ENCODE results near the gene GLT1D1. TPM values are rescaled to one million over a fixed set of nuclear protein-coding genes. Genes with fewer than 3 reads are reported as not detected.
A peak's percentile ranks its signal among the peaks of the same experiment; 100 is the strongest.

Gene GLT1D1
- total and polyA plus RNA-seq, 2 of the 8 experiments (the other 6 are each of a cell fraction or from before 2014, with no cell fraction given) = 1.5 to 3.6 TPM

DNA sequence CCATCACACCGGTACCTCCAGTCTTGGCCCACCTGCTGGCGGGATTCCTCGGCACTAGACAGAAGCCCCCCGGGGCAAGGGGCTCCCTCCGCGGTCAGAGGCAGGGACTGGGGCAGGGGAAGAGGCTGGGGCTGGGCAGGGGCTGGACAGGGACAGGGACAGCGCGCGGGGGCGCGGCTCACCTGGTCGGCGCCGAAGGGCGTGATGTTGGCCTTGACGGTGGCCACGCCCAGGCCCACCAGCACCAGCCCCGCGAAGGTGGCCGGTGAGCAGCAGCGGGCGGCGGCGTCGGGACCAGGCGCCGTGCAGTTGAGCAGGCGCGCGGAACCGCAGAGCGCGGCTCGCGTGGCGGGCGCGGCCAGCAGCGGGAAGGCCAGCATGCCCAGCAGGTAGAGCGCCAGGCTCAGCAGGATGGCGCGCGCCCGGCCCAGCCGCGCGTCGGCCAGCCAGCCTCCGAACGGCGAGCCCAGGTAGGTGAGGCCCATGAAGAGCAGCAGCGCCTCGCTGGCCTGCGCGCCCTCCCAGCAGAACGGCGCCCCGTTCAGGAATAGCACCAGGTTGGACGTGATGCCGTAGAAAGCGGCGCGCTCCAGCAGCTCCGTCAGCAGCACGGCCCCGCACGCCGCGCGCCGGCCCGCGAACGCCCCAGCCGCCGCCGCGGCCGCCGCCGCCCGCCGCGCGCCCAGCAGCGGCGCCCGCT, 29.9 kb upstream of the GLT1D1 start:
- Histone ChIP-seq H3K18ac (ENCODE audit: extremely low read depth, low read length) (peak overlapping the region; percentile 60; the same call in 1 of the 2 replicates), H3K9ac (replicated peaks in 1 of 4; ENCODE audit: extremely low read depth in 1 of 4, low read depth in 3 of 4, low read length in 3 of 4) (peak overlapping the region; percentile 77 to 99 (median 94)), H3K56ac (replicated peaks; ENCODE audit: insufficient read length, low read depth, low read length) (peak overlapping the region; percentile 83), H3K14ac (ENCODE audit: insufficient read length) (no peak overlapping the region), H3K4ac (replicated peaks; ENCODE audit: insufficient read length, low read depth, low read length) (peak overlapping the region; percentile 58), H2AK5ac (ENCODE audit: low read depth, low read length) (no peak overlapping the region), H3K23ac (ENCODE audit: insufficient read length) (no peak overlapping the region), H2AFZ (ENCODE audit: low read length) (no peak overlapping the region), H4K20me1 (replicated peaks in 1 of 2; ENCODE audit: control insufficient read depth in 1 of 2, insufficient read depth in 2 of 2, low read length in 2 of 2) (peaks cover 13 to 24% of the 10 kb centered on the region in 2 experiments), H3K23me2 (ENCODE audit: low read depth, low read length) (peaks cover 9% of the 10 kb centered on the region; the same call in 1 of the 2 replicates), H3K9me3 (ENCODE audit: insufficient read depth in 2 of 2, low read depth in 1 of 2, low read length in 1 of 2) (no peaks in the 10 kb centered on the region), H4K5ac (ENCODE audit: insufficient read length, low read depth, low read length) (peak overlapping the region; percentile 70), H2BK20ac (ENCODE audit: low read length) (no peak overlapping the region), H2BK5ac (ENCODE audit: low read depth, low read length) (peak overlapping the region; percentile 71), H3K27me3 (replicated peaks in 1 of 4; ENCODE audit: control insufficient read depth in 3 of 4, extremely low read depth in 1 of 4, insufficient read depth in 3 of 4, low read length in 3 of 4) (no peaks in the 10 kb centered on the region), H3K36me3 (ENCODE audit: control insufficient read depth in 2 of 4, insufficient read depth in 4 of 4, low read length in 3 of 4) (peaks cover 0 to 8% (median 2%) of the 10 kb centered on the region in 4 experiments; a peak in 4 of 8 replicates), H2BK12ac (ENCODE audit: low read depth, low read length) (0 out of 2 replicates have a peak overlapping the region, but pooled peaks have one; percentile 50), H3K79me1 (ENCODE audit: low read depth, low read length) (peaks cover 11% of the 10 kb centered on the region), H3K4me3 (ENCODE audit: extremely low read depth in 1 of 4, insufficient read depth in 2 of 4, low read depth in 3 of 4, low read length in 4 of 4) (peak overlapping the region; percentile 76 to 83 (median 78)), H3K4me1 (replicated peaks in 1 of 4; ENCODE audit: control insufficient read depth in 3 of 4, insufficient read depth in 4 of 4, low read length in 3 of 4) (peaks cover 3 to 22% (median 7%) of the 10 kb centered on the region in 4 experiments; a peak in 6 of 7 replicates), H4K8ac (ENCODE audit: extremely low read depth, insufficient read depth, low read length) (peak overlapping the region; percentile 86), H3K27ac (ENCODE audit: low read depth, low read length) (peak overlapping the region; percentile 90), H2BK15ac (ENCODE audit: low read length) (no peak overlapping the region), H4K91ac (replicated peaks; ENCODE audit: insufficient read length, low read length) (no peak overlapping the region), H2BK120ac (replicated peaks; ENCODE audit: low read depth, low read length) (no peak overlapping the region), H3K79me2 (ENCODE audit: control insufficient read depth in 1 of 2, insufficient read depth in 2 of 2, low read length in 2 of 2) (peaks cover 16 to 46% of the 10 kb centered on the region in 2 experiments), H3K4me2 (ENCODE audit: insufficient read depth in 1 of 2, low read depth in 2 of 2, low read length in 2 of 2) (peak overlapping the region; percentile 66 to 87)
- no peak for FAIRE-seq
- 0% methylated on average over 24 of the region's 88 CpGs; no CpG with 5 or more reads in 1 of the 2 experiments for WGBS, 2 experiments (ENCODE audit: extremely low coverage in 1 of 2, insufficient coverage in 1 of 2, insufficient read length in 1 of 2, insufficient replicate concordance in 2 of 2, low coverage in 1 of 2, low lambda C conversion rate in 2 of 2, missing lambda C conversion rate in 1 of 2)
- peak in 1 of 2 experiments; percentile 70 for DNase-seq (ENCODE audit: low read depth in 1 of 2, low spot score in 2 of 2)
- ChIA-PET CTCF (ENCODE audit: partially characterized antibody) (interaction anchor here (1.0 kb wide), 1 partner anchor 10 kb away, joined by 5 read pairs; no protein-coding TSS in a partner anchor), POLR2A (ENCODE audit: partially characterized antibody) (interaction anchor here (0.9 to 3.3 kb wide), 12 partner anchors 11 to 386 kb away, joined by 3 to 14 read pairs (median 4); partner anchors contain the start of gene GLT1D1)
- TF ChIP-seq KDM4A (IDR thresholded peaks at IDR 0.05; ENCODE audit: low read depth, low read length, severe bottlenecking) = peak; percentile 66

Measured in H1 (cell line).